ENCODE measurements around the gene MLPH.
A peak's percentile ranks its signal among the peaks of the same experiment; 100 is the strongest.
"Not testable (repeated sequence)": the region's sequence is repeated elsewhere in the genome, so short reads cannot be mapped to it uniquely, and the experiment has no call there.

MLPH gene

GRCh38 chr2:237591141-237591881 lies 104.3 kb downstream of the MLPH start:
- peak; percentile 25 for DNase-seq

- no peak for DNase-seq
These were observed 105.5 kb downstream of the MLPH start for GRCh38 chr2:237592425-237592980.

GRCh38 chr2:237593036-237593435 lies 106.0 kb downstream of the MLPH start:
- DNase-seq, result no peak

GRCh38 chr2:237593596-237594320 lies 106.7 kb downstream of the MLPH start:
- DNase-seq, result no peak

GRCh38 chr2:237594514-237594871 lies 107.4 kb downstream of the MLPH start:
- no peak for DNase-seq

- not testable (repeated sequence) for DNase-seq
These were observed 108.9 kb downstream of the MLPH start for GRCh38 chr2:237595829-237596519.

GRCh38 chr2:237596520-237597195 lies 109.6 kb downstream of the MLPH start:
- no peak for DNase-seq

GRCh38 chr2:237597196-237598145 lies 110.4 kb downstream of the MLPH start:
- DNase-seq, result no peak

GRCh38 chr2:237598468-237599208 lies 111.6 kb downstream of the MLPH start:
- DNase-seq, result no peak

- no peak for DNase-seq
These were observed 112.5 kb downstream of the MLPH start for GRCh38 chr2:237599465-237600110.

- no peak for DNase-seq
These were observed 113.3 kb downstream of the MLPH start for GRCh38 chr2:237600205-237600846.

GRCh38 chr2:237601453-237602116 lies 114.5 kb downstream of the MLPH start:
- DNase-seq, result no peak

- no peak for DNase-seq
These were observed 115.4 kb downstream of the MLPH start for GRCh38 chr2:237602409-237602808.

- DNase-seq, result no peak
These were observed 116.1 kb downstream of the MLPH start for GRCh38 chr2:237603049-237603717.

- no peak for DNase-seq
These were observed 116.8 kb downstream of the MLPH start for GRCh38 chr2:237603718-237604362.

GRCh38 chr2:237604391-237604790 lies 117.3 kb downstream of the MLPH start:
- DNase-seq, result no peak

All from NCI-H1105 treated with DMSO at 0.1 percent for 48 hours (cell line).